ENCODE results near the gene C1QTNF12. TPM values are rescaled to one million over a fixed set of nuclear protein-coding genes. Genes with fewer than 3 reads are reported as not detected.

The C1QTNF12 gene
- total RNA-seq, 1 donor from 2014 or later: 3.5 TPM

DNA sequence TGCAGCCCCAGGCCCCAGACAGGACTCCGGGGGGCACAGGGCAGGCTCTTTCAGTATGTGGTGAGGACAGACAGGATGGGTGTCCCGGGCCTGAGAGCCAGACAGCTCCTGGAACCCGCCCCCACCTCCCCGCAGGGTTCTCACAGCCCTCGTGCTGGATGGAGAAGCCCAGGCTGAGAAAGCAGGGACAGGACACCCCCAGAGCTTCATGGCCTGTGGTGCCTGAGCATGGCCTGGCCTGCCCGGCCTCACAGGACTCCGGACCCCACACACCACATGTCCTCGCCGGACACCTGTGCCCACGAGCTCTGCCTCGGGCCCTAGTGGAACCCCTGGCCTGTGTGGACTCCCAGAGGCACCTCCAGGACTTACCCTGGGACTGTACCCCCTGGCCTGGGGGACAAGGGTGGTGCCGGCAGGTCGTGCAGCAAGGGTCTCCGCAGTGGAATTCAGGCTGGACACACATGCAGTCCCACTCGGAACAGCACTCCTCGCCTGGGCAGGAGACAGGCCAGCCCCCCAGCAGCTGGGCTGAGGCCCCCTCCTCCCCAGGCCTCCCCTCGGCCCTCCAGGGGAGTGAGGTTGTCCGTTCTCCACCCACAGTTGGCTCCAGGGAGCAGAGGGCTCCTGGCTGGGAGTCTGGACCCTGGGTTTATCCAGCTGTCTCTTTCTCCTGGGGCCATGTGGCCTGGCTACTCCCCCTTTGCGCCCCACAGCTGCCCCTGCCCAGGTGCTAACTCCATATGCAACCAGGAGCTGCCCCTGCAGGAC, 41.3 kb downstream of the C1QTNF12 start:
- H3K27ac Mint-ChIP-seq: peak overlapping the region; percentile 58
- intact Hi-C loops (cut with micrococcal nuclease): loop anchor here (5.0 to 10.0 kb wide), 2 partner anchors 63 to 190 kb away; partner anchors contain the start of gene ISG15
- peak overlapping the region; percentile 82 for H3K4me3 Mint-ChIP-seq (ENCODE audit: low read depth)
- no peak for DNase-seq (ENCODE audit: low spot score)
- H3K9me3 Mint-ChIP-seq: no peaks in the 10 kb centered on the region
- H3K27me3 Mint-ChIP-seq (ENCODE audit: low read depth): no peaks in the 10 kb centered on the region
- peaks cover 21% of the 10 kb centered on the region for H3K4me1 Mint-ChIP-seq (ENCODE audit: low read depth)
- H3K36me3 Mint-ChIP-seq (ENCODE audit: low read depth): peaks cover 20% of the 10 kb centered on the region

DNA sequence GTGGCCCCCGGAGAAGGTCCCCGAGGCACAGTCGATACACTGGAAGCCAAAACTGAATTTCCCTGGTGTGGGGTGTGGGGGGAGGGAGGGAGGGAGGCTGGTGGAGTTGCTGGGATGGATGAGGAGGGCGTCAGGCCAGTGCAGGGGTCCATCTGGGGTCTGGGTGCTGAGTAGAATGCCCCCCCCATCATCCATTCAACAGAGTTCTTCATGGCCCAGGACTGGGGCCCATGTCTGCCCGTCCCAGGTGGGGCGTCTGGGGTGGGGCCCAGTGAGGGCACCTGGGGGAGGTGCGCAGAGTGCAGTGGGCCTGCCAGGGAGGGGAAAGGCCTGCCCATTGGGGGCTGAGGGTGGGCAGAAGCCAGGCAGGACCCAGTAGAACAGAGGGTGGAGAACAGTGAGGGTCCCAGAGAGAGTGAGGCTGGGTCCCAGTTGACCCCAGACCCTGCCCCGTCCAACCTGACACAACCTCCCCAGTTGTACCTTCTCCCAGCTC, 42.0 kb downstream of the C1QTNF12 start:
- Mint-ChIP-seq H3K27me3 (ENCODE audit: low read depth) (no peaks in the 10 kb centered on the region), H3K4me3 (ENCODE audit: low read depth) (peak overlapping the region; percentile 82), H3K4me1 (ENCODE audit: low read depth) (peaks cover 16% of the 10 kb centered on the region), H3K9me3 (no peaks in the 10 kb centered on the region), H3K36me3 (ENCODE audit: low read depth) (peaks cover 13% of the 10 kb centered on the region), H3K27ac (peak overlapping the region; percentile 58)
- no peak for DNase-seq (ENCODE audit: low spot score)
- intact Hi-C loops (cut with micrococcal nuclease): loop anchor here (10.0 kb wide), 1 partner anchor 190 kb away; the partner anchor contains the start of gene ISG15

DNA sequence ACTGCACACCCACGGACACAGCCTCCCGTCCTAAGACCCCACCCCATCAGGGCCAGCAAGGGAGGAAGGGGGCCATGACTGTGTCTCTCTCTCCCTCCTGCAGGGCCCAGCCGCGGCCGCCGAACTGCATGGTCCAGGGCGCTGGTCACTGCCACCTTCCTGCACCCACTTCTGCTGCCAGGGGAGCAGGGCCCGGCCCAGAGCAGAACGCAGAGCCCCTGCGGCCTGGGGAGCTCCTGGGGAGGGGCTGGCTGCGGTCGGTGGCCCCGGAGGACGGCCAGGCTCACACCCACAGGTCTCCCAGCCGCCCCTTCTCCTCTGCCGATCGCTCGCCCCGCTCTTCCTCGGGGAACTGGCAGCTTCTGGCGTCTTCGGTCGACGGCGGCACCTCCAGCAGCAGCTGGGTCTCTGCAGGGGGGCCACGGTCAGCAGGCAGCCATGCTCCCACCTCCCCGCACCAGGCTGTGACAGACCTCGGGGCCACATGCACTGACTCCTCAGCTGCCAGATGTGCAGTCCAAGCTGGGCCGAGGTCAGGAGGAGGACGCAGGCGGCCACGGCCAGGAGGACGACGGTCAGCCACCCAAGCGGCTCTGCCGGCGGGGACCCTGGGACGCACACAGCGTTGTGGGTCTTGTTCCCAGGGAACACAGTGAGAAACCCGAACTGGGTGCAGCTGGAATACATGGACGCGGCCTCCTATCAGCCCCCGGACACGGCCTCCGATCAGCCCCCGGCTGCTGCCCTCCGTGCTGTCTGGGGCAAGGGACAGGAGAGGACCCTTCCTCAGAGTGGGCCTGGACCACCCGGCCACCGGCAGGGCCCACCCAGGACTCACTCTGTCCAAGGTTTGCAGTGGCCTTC, 42.7 kb downstream of the C1QTNF12 start:
- intact Hi-C loops (cut with micrococcal nuclease): loop anchor here (10.0 kb wide), 1 partner anchor 189 kb away; the partner anchor contains the start of gene ISG15
- H3K4me3 Mint-ChIP-seq (ENCODE audit: low read depth): peak overlapping the region; percentile 17
- no peaks in the 10 kb centered on the region for H3K9me3 Mint-ChIP-seq
- H3K36me3 Mint-ChIP-seq (ENCODE audit: low read depth): peaks cover 10% of the 10 kb centered on the region
- no peak for DNase-seq (ENCODE audit: low spot score)
- H3K27ac Mint-ChIP-seq: no peak overlapping the region
- no peaks in the 10 kb centered on the region for H3K27me3 Mint-ChIP-seq (ENCODE audit: low read depth)
- H3K4me1 Mint-ChIP-seq (ENCODE audit: low read depth): peaks cover 12% of the 10 kb centered on the region

DNA sequence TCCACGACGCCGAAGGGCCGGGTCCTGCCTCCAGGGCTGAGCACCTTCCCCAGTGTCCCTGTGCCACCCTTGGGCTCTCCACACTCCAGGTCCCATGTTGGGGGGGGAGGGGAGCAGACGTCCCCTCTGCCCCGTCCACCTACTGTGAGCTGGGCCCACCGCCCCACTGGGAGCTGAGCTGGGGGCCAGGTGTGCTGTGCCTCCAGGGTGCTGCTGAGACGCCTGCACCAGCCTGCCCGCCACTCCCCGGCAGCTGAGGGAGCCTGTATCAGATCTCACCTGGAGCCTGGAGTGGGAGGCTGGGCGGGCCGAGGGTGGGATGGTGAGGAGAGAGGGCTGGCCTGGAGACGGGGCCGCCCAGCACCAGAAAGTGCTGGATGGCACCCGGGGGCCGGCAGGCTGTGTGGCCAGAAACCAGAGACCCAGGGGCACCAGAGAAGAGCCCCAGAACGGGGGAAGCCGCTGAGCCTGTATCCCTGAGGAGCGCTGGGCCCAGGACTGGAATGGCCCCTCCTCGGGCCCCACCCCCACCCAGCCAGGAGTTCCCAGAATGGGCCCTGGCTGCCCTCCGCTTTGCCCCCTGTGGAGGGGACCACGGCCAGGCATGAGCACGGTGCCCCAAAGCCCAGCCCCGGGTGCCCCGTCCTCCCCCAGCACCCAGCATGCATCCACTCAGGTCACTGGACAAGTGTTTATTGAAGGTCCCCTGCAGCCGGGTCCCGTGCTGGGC, 43.5 kb downstream of the C1QTNF12 start:
- intact Hi-C loops (cut with micrococcal nuclease): loop anchor here (10.0 kb wide), 1 partner anchor 188 kb away; the partner anchor contains the start of gene ISG15
- Mint-ChIP-seq H3K4me1 (ENCODE audit: low read depth) (peaks cover 8% of the 10 kb centered on the region), H3K27ac (no peak overlapping the region), H3K27me3 (ENCODE audit: low read depth) (no peaks in the 10 kb centered on the region), H3K9me3 (no peaks in the 10 kb centered on the region), H3K4me3 (ENCODE audit: low read depth) (no peak overlapping the region), H3K36me3 (ENCODE audit: low read depth) (peaks cover 5% of the 10 kb centered on the region)
- no peak for DNase-seq (ENCODE audit: low spot score)

DNA sequence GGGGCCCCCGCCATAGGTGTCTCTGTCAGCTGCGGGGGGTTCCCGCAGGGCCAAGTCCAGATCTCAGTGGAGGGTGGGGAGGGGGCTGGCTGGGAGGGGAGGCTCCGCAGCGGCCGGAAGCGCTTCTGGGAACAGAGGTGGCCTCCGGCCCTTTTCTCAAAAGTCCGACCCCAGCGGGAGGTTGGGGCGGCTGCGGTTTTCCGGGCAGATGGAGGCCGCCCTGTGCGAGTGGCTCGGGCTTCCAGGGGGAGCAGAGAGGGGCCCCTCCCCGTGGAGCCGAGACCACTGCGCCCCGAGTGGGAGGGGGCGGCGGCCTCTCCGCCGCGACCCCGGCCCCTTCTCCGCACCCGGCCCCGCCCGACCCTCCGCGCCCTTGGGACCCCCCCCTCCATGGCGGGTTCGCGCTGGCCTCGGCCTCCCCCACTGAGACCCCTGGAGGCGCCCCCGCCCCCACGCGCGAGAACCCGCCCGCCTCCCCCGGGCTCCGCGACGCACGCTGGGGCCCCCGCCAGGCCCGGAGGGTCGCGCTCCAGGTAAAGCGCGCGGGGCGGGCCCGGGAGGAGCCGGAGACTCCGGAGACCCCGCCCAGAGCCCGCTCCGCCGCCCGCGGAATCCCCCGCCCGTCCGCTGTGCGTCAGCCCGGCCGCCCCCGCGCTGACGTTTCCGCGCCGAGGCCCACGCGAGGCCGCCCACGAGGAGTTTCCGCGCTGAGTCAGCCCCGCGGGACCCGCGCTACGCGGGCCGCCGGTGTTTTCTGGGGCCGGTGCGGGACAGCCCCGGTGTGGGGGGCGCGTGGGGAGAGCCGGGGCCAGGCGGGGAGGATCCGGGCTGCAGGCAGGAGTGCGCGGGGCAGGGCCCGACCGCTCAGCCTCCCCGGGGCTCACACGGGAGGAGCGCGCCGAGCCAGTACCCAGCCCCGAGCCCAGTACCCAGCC, 45.4 kb downstream of the C1QTNF12 start:
- intact Hi-C loops (cut with micrococcal nuclease): loop anchor here (10.0 kb wide), 1 partner anchor 186 kb away; the partner anchor contains the start of gene ISG15
- Mint-ChIP-seq H3K36me3 (ENCODE audit: low read depth) (peaks cover 8% of the 10 kb centered on the region), H3K9me3 (no peaks in the 10 kb centered on the region), H3K27ac (peak overlapping the region; percentile 79), H3K4me1 (ENCODE audit: low read depth) (peaks cover 4% of the 10 kb centered on the region), H3K4me3 (ENCODE audit: low read depth) (peak overlapping the region; percentile 61), H3K27me3 (ENCODE audit: low read depth) (no peaks in the 10 kb centered on the region)
- peak; percentile 73 for DNase-seq (ENCODE audit: low spot score)

DNA sequence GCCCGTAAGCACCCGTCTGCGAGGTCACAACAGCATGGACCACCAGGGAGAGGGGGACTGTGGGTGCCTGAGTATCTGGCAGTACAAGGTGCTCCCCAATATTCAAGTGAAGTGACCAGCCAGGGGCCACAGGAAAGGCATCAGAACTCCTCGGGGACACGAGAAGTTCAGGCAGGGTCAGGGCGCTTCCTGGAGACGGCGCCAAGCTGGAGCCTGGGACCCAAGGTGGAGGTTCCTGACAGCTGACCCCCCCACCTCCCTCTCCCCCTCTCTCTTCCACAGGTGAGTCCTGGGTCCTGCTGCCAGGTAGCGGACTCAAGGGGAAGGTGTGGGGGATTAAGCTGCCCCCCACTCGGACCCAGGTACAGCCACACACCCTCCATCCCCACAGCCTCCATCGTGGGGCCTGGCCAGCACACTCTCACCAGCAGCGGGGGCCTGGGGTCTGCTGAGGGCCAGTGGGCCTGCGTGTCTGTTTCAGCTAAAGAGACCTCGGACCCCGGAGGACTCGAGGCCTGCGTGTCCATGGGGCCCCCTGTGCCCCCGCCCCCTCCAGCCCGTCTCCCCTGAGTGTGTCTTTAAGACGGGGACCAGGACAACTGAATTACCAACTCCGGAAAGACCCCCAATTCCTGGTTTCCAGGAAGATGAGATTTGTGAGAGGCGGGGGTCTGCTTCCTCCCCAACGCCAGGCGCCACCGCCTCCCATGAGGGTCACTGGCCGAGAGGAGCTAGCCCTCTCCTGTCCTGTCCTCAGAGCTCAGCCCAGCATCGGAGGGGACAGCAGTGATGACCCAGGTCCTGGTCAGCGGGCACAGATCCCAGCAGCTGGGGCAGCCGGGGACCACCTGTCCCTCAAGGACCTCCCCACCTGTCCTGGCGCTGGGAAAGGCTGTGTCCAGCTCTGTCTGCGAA, 46.3 kb downstream of the C1QTNF12 start:
- intact Hi-C loops (cut with micrococcal nuclease): loop anchor here (10.0 kb wide), 1 partner anchor 185 kb away; the partner anchor contains the start of gene ISG15
- peaks cover 3% of the 10 kb centered on the region for H3K9me3 Mint-ChIP-seq
- DNase-seq (ENCODE audit: low spot score): no peak
- peaks cover 4% of the 10 kb centered on the region for H3K4me1 Mint-ChIP-seq (ENCODE audit: low read depth)
- H3K4me3 Mint-ChIP-seq (ENCODE audit: low read depth): peak overlapping the region; percentile 61
- no peaks in the 10 kb centered on the region for H3K27me3 Mint-ChIP-seq (ENCODE audit: low read depth)
- H3K36me3 Mint-ChIP-seq (ENCODE audit: low read depth): peaks cover 10% of the 10 kb centered on the region
- peak overlapping the region; percentile 79 for H3K27ac Mint-ChIP-seq

DNA sequence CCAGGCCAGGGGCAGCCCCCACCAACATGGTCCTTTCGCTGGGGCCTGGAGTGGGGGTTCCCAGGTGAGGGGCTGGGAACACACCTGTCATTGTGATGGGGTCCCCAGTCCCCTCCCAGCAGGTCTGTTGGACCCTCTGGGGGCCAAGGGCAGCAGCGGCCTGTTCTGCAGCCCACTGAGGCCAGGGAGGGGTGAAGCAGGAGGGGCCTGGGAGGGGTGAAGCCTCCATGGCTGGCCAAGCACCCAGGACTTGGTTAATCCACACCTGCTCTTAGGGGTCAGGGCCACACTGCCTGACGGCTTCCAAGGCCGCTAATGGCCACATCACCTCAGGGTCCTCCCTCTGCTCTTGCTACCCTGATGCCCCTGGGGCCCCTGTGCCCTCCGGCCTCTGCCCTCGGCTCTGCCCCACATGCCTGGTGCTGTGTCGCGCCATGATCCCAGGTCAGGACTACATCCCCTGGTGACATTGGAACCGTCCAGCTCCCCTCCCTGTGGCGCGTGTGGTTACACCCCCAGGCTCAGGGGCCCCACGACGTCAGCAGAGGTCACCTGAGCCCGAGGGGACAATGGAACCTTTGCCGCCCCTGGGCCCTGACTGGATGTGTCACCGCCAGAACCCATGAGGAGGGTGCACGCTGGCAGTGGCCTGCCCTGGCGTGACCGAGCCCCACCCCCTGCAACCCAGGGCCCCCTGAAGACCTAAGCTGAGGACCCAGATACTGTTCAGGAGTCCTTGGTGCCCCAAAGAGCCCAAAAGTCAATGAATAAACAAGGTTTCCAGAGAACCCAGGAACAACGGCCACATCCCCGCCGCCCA, 47.2 kb downstream of the C1QTNF12 start:
- H3K9me3 Mint-ChIP-seq: peaks cover 12% of the 10 kb centered on the region
- no peak for DNase-seq (ENCODE audit: low spot score)
- H3K4me3 Mint-ChIP-seq (ENCODE audit: low read depth): peak overlapping the region; percentile 30
- H3K27ac Mint-ChIP-seq: peak overlapping the region; percentile 38
- H3K27me3 Mint-ChIP-seq (ENCODE audit: low read depth): peaks cover under 1% of the 10 kb centered on the region
- intact Hi-C loops (cut with micrococcal nuclease): no loop called here
- peaks cover 9% of the 10 kb centered on the region for H3K4me1 Mint-ChIP-seq (ENCODE audit: low read depth)
- peaks cover 11% of the 10 kb centered on the region for H3K36me3 Mint-ChIP-seq (ENCODE audit: low read depth)

DNA sequence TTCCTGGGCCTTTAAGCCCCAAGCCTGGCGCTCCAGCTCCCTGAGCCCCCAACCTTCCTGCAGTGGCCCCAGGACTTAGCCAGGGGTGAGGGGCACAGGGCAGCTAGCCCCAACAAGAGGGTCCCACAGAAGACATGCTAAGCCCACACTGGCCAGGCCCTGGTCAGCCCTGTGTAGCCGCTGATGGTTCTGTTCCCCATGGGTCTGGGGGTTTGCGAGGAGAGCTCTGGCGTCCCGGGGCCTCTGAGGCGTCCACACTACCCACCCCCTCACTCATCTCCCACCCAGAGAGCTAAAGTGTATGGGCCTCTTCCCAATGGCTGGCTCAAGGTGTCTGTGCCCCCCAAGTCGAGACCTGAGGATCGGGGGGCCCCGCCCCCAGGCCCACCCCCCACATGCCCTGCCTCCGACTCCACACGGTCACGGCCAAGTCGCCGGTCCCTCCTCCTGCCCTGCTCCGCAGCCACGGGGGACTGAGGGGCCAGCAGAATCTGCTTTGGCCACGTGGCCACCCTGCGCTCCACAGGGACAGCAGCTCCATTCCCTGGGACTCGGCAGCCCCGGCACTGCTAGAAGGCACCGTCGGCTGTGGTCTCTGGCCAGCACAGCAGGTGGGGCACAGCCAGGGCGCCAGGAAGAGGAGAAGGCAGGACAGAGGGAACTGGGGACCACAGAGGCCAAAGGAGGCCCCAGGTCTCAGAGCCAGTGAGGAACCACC, 47.9 kb downstream of the C1QTNF12 start:
- no peak for DNase-seq (ENCODE audit: low spot score)
- Mint-ChIP-seq H3K4me3 (ENCODE audit: low read depth) (no peak overlapping the region), H3K4me1 (ENCODE audit: low read depth) (peaks cover 9% of the 10 kb centered on the region), H3K27me3 (ENCODE audit: low read depth) (peaks cover 3% of the 10 kb centered on the region), H3K36me3 (ENCODE audit: low read depth) (peaks cover 14% of the 10 kb centered on the region), H3K27ac (no peak overlapping the region), H3K9me3 (peaks cover 14% of the 10 kb centered on the region)
- intact Hi-C loops (cut with micrococcal nuclease): no loop called here

DNA sequence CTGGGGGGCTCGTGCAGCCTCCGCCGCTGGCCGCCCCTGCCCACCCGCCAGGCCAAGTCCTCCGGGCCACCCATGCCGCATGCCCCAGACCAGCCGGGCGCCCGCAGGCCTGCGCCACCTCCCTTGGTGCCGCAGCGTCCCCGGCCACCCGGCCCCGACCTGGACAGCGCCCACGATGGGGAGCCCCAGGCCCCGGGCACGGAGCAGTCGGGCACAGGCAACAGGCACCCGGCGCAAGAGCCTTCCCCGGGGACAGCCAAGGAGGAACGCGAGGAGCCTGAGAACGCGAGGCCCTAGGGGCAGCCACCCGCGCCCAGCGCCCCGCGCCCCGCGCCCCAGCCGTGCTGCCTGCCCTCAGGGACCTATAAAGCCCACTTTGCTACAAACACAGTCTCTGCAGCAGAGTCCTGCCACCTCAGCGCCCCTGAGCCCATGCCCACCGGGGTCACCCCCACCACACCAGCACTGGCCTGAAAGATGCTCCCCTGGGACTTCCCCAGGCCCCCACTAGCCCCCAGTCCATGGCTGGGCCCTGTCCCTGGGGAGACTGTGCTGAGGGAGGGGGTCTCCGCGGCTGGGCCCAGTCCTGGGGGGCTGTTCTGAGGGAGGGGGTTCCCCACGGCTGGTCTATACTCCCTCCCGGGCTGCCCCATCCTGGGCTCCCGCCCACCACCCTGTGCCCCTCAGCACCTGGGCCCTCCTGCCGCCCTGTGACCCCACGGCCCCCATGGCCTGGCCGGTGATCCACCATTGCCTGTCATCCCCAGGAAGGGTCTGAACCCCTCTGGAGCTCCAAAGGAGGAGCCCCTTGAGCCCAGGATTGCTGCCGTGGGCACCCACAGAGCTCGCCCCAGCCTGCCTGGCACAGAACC, 48.7 kb downstream of the C1QTNF12 start:
- no peak overlapping the region for H3K27ac Mint-ChIP-seq
- H3K4me1 Mint-ChIP-seq (ENCODE audit: low read depth): peaks cover 9% of the 10 kb centered on the region
- peaks cover 3% of the 10 kb centered on the region for H3K27me3 Mint-ChIP-seq (ENCODE audit: low read depth)
- H3K9me3 Mint-ChIP-seq: peaks cover 14% of the 10 kb centered on the region
- H3K4me3 Mint-ChIP-seq (ENCODE audit: low read depth): no peak overlapping the region
- no peak for DNase-seq (ENCODE audit: low spot score)
- H3K36me3 Mint-ChIP-seq (ENCODE audit: low read depth): peaks cover 14% of the 10 kb centered on the region
- intact Hi-C loops (cut with micrococcal nuclease): no loop called here

Measured in activated T-helper 2 cell treated with anti-CD3 and anti-CD28 coated beads, Interferon-gamma antibody, Interleukin-2, Interleukin-4, amounts not matched to agents 10 μg/mL and 5 μg/mL and 100 μg/mL, durations not matched to agents 14 hours and 24 hours and 36 hours (primary cell).